Left colon (tissue), 2 donors: ENCODE measurements around the gene FUT3. TPM values are rescaled to one million over a fixed set of nuclear protein-coding genes. Genes with fewer than 3 reads are reported as not detected.

ENCODE experiments used
- ATAC-seq: fragments of 200-7000 bp; cut with Tn5 transposase; one replicate; pipeline ENCODE4 v1.9.1; 2020; ENCODE audit warnings: mild to moderate bottlenecking, moderate library complexity
- DNase-seq, 2 donors: peaks; one replicate each; pipeline ENCODE4 v3.0.0-alpha.2; 2020
- intact Hi-C, 2 donors: fragments of 100-400 bp; cut with DNase I in 1 of 2; cut with micrococcal nuclease in 1 of 2; formaldehyde crosslinking; loops; one replicate each; pipeline versions ENCODE4 v1.11.2 to v1.14.0; 2022; cut with DNase I, micrococcal nuclease
- total RNA-seq, 2 donors: library from RNA; stranded (reverse); fragmentation: NEBNext Ultra II Directional; extraction: Animal tissue kit (Norgen Biotek cat#: 25700); gene quantifications; one replicate each; pipeline ENCODE4 v1.2.1, GENCODE V29; 2021
- donor health status: DM: no; HTN: no; CAD: no.
- donor health status: DM: yes; HTN: yes; CAD: no.

The FUT3 gene
- total RNA-seq, 2 donors from 2014 or later = 224 to 253 TPM

- intact Hi-C loops = loop anchor here (5.0 kb wide), 2 partner anchors 83 to 88 kb away; no protein-coding TSS in a partner anchor
- ATAC-seq (no peak), DNase-seq (no peak)
Measured at GRCh38 chr19:5809469-5809868, 41.8 kb downstream of the FUT3 start.

GRCh38 chr19:5809053-5809452 is 42.2 kb downstream of the FUT3 start:
- intact Hi-C loops = loop anchor here (5.0 kb wide), 2 partner anchors 83 to 88 kb away; no protein-coding TSS in a partner anchor
- ATAC-seq (no peak), DNase-seq (no peak)

GRCh38 chr19:5808120-5808816 is 43.0 kb downstream of the FUT3 start:
- intact Hi-C loops = loop anchor here (5.0 kb wide), 2 partner anchors 84 to 89 kb away; no protein-coding TSS in a partner anchor
- ATAC-seq (no peak), DNase-seq (no peak)

GRCh38 chr19:5806905-5807304 is 44.3 kb downstream of the FUT3 start:
- intact Hi-C loops = loop anchor here (5.0 kb wide), 2 partner anchors 85 to 90 kb away; no protein-coding TSS in a partner anchor
- ATAC-seq = no peak
- DNase-seq = no peak

GRCh38 chr19:5806133-5806489 is 45.1 kb downstream of the FUT3 start:
- intact Hi-C loops = loop anchor here (5.0 kb wide), 2 partner anchors 86 to 91 kb away; no protein-coding TSS in a partner anchor
- DNase-seq = no peak
- ATAC-seq = no peak

GRCh38 chr19:5805462-5806132 is 45.7 kb downstream of the FUT3 start:
- intact Hi-C loops = loop anchor here (5.0 kb wide), 2 partner anchors 87 to 92 kb away; no protein-coding TSS in a partner anchor
- ATAC-seq = peak; percentile 54
- DNase-seq = peak; percentile 77 to 85

- peak in 1 of 2 donors; percentile 59 for DNase-seq
- ATAC-seq = peak; percentile 59
- intact Hi-C loops = loop anchor here (5.0 kb wide), 2 partner anchors 88 to 93 kb away; no protein-coding TSS in a partner anchor
Measured at GRCh38 chr19:5804516-5805461, 46.5 kb downstream of the FUT3 start, which contains the start of gene NRTN. Gene NRTN (plus strand): TSS chr19:5805067. CDS start chr19:5824166, 19,099 bp downstream.

- ATAC-seq (peak; percentile 82), DNase-seq (peak; percentile 87 to 94)
- intact Hi-C loops = no loop called here
Measured at GRCh38 chr19:5803752-5804515, 47.3 kb downstream of the FUT3 start.

GRCh38 chr19:5803441-5803751 is 47.9 kb downstream of the FUT3 start:
- ATAC-seq (peak; percentile 0), DNase-seq (no peak)
- intact Hi-C loops = no loop called here

GRCh38 chr19:5801796-5802619 is 49.2 kb downstream of the FUT3 start:
- intact Hi-C loops = no loop called here
- DNase-seq = no peak
- no peak for ATAC-seq

- DNase-seq (no peak), ATAC-seq (no peak)
- intact Hi-C loops = no loop called here
Measured at GRCh38 chr19:5800361-5801270, 50.6 kb downstream of the FUT3 start.

GRCh38 chr19:5799247-5800241 is 51.7 kb downstream of the FUT3 start:
- ATAC-seq (peak; percentile 12), DNase-seq (no peak)
- intact Hi-C loops = no loop called here

- intact Hi-C loops = no loop called here
- DNase-seq (no peak), ATAC-seq (no peak)
Measured at GRCh38 chr19:5798244-5798643, 53.0 kb downstream of the FUT3 start.

- ATAC-seq (no peak), DNase-seq (no peak)
- intact Hi-C loops = no loop called here
Measured at GRCh38 chr19:5795382-5795919, 55.8 kb downstream of the FUT3 start.

- ATAC-seq (no peak), DNase-seq (no peak)
- intact Hi-C loops = no loop called here
Measured at GRCh38 chr19:5793188-5793587, 58.1 kb downstream of the FUT3 start.
